Fibroblast of skin of abdomen (primary cell): ENCODE data around the gene NOD1.
"Not testable (repeated sequence)": the region's sequence is repeated elsewhere in the genome, so short reads cannot be mapped to it uniquely, and the experiment has no call there.

Experiments
- DNase-seq: peaks from one replicate; pipeline ENCODE4 v3.0.0-alpha.2; 2013

NOD1 gene

GRCh38 chr7:30445770-30446169, 32.8 kb downstream of the NOD1 start:
- DNase-seq: peak; percentile 46

GRCh38 chr7:30437823-30438574, 40.6 kb downstream of the NOD1 start:
- no peak for DNase-seq

DNA sequence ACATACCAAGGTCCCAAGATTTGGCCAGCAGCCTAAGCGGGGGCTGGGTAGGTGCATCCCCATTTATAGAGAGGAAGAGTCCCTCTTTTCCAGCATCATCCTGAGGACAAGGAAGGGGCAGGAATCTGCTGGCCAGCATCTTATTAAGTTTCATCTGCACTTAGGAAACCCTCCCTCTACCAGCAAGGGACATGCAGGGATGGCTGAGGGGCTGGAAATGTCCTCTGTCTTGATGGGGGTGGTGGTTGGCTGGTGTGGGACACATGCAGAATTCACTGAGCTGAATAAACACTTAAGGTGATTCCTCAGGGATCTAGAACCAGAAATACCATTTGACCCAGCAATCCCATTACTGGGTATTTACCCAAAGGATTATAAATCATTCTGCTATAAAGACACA, 42.1 kb downstream of the NOD1 start:
- DNase-seq: no peak

DNA sequence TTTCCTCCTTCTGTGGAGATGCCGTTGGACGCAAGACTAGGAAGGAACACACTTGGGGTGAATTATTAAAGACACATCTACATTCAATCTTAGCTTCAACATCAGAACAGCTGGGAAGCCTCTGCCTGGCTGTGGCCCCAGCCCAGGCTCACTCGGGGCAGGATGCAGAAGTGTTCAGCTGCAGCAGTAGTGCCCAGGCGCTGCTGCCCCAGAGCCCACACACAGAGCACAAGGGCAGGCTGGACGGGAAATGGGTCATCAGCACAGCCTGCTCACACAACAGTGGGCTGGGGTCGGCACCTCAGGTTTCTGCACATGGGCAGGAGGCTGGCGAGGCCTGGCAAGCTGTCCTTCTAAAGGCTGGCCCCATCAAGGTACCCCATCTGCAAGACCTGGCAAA, 42.5 kb downstream of the NOD1 start:
- DNase-seq: no peak

DNA sequence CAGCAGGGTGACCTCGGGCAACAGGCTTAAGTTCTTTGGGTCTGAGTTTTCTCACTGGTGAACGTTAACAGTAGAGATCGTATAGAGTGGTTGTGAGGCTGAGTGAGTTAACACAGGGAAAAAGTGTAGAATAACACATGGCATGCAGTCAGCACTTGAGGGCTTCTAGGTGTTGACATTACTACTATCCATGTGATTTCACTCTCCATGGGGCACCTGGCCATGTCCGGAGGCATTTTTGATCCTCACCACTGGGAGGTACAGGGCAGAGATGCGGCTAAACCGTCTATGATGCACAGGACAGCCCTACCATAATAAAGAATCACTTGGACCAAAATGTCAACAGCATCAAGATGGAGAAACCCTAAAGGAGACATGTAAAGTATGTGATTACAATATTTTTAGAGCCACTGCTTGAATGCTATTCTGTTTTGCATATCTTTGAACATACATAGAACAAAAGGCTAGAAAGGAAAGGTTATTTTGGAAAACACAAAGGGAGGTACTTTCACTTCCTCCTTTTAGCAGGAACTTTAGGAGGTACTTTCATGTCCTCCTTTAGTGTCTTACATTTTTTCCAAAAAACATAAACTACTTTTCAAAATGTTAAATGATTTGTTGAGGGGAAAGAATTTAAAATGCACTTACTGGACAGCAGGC, 44.3 kb downstream of the NOD1 start:
- no peak for DNase-seq

DNA sequence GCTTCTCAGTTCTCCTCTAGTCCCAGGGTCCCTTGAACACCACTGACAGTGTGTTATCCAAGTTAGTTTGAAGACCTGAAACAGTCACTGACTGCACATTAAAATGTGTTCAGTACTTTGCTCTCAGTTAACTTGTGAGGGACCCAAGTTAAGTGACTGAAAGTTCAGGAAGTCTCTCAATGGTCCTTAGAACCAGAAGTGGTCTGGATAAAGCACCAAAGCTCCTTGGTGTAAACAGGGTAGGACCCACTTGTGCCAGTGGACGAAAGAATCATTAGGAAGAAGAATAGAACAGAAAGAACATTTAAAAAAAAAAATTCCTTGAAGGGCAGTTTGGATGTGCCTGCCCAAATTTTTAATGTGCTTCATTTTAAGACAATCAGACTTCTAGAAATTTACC, 45.1 kb downstream of the NOD1 start:
- no peak for DNase-seq

- DNase-seq: peak; percentile 34
These were observed 45.5 kb downstream of the NOD1 start for GRCh38 chr7:30433082-30433481.

- no peak for DNase-seq
These were observed 47.8 kb downstream of the NOD1 start for GRCh38 chr7:30430777-30431176.

- no peak for DNase-seq
These were observed 48.3 kb downstream of the NOD1 start for GRCh38 chr7:30430276-30430675.

DNA sequence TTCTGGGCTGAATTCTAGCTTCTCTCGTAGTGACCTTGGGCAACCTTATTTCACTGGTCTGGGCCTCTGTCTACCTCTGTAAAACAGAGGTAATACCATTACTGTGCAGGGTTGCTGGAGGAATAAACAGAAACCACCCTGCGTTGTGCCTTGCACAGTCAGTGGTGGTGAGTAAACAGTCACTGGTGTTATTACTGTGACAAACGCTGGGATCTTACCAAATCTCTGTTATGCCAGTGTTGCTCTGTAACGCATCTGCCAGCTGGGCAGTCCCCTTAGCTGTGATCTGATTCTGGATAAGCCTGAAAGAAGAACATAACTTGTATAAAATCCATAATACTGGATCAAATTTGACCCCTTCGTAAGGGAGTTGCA, 49.4 kb downstream of the NOD1 start:
- no peak for DNase-seq

DNA sequence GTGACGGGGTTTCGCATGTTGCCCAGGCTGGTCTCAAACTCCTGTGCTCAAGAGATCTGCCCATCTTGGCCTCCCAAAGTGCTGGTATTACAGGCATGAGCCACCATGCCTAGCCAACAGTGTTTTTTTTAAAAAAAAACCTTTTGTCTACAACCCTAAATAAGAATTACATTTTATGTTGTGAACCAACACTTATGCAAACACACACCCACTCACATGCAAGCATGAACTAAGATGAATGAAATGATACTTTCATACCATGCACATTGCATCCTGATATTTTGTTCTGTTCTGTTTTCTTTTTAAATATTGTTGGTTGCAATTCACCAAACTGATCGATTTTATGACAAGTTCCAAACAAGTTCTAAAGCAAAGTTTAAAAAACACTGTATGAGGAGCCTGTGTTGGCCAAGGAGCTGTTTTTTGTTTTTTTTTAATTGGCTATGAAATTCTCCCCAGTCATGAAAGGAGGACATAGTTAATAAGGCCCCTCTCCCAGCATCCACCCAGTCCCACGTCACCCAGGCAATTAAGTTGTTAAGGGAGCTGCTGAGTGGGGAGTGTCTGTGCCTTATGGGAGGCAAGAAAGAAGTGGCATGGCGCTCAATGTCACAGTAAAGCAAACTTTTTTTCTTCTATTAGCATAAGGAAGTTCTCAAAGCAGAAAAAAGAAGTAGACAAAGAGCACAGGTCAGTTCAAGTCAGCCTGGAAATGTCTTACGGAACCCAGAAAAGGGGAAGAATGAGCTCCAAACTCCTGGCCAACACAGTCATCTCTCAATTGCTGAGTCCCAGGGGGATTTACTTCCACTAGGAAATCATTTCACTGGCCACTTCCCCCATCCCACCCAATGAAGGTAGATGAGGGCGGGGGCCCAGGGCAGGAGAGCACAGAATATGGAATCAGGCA, 50.1 kb downstream of the NOD1 start:
- no peak for DNase-seq

DNA sequence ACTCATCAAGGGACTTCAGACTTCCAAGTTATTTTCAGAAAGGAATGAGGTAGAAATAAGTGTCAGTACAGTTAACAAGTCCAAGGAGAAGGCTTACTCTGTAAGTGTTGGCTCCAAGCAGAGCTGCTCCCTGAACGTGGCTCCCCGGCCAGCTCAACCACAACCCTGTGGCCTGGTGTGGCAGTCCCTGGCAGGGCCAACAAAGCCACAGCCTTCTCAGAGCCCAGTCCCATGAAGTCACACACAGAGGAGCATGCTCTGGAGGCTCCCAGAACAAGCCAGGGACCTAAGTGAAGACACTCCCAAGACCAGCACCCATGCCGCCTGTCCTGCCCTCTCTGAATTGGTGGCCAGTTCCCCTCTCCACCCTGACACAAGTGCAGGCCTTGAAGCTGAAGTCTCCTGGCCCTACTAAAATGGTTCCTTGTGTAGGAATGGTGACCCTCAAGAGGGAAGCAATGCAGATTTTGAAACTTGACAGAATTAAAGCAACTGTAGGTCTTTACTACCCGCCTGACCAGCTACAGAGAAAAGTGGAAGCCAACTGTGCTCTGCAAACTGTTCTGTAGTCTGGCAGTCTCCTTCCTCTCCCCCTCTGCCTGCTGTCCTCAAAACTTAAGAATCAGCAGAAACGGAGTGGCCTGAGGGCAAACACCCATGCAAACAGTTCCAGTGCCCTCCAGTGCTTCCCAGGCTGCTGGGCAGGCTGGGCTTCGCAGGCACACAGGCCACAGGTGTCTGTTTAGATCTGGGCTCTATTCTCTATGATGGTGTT, 51.1 kb downstream of the NOD1 start:
- no peak for DNase-seq

DNA sequence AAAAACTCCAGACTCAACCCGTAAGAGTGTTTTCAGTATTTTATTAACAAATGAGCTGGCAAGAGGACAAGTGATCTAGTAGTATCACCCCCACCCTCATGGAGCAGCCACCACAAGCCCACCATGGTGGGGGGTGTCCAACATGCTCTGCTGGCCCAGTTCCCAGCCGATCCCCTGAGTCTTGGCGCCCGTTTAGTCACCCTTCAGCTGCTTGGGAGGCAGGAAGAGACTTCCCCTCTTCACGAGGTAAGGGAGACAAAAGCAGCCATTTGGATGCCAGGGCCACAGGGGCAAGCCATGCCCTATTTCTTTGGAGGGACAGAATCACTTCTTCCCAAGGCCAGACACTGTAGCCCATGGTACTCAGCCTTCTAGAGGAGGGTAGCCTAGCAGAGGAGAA, 54.1 kb downstream of the NOD1 start:
- no peak for DNase-seq

DNA sequence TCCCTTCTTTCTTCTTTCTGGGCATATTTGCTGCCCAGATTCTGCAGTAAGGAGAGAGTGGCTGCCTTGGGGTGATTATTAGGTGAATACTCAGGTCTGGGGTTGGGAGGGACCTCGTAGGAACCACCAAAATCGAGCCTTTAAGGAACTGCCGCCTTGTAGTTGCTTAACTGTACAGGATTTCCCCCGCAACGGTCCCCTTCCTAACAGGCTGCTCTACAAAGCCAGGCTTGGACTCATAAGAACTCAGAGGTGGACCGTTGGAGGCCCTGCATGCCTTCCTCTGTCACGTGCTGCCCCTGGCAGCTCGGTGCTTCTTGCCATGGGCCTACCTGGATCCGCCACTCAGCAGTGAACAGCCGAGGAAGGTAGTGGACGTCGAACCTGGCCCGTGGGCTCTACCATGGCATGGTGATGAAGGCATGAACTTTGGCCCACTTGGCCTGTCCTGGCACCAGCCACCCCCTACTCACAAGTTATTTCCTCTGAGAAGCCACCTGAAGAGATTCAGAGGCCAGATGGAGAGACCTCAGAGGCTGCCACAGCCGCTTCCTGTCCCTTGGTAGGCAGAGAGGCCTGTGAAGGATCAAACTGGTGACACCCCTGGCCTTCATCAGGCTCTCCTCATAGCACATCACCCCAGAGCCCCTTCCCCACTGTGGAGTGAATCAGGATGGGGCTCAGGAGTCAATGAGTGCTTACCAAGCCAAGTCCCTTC, 54.6 kb downstream of the NOD1 start:
- no peak for DNase-seq

DNA sequence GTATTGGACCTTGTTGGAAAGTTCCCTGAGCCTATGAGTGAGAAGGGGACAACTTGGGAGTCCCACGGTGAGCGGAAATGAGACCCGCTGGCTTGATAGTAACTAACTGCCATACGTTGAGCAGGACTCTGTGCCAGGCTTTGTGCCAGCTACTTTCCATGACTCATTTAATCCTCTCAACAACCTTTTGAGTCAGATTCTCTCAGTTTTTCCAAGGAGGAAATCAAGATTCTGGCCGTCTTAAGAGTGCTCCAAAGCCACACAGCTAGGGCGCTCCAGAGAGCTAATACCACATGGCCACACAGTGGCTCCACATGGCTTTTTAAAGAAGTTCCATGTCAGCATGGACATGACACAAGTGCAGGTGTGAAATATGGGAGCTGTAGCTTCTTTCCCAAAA, 55.7 kb downstream of the NOD1 start:
- peak; percentile 9 for DNase-seq

GRCh38 chr7:30421647-30422196, 56.9 kb downstream of the NOD1 start:
- DNase-seq: no peak

DNA sequence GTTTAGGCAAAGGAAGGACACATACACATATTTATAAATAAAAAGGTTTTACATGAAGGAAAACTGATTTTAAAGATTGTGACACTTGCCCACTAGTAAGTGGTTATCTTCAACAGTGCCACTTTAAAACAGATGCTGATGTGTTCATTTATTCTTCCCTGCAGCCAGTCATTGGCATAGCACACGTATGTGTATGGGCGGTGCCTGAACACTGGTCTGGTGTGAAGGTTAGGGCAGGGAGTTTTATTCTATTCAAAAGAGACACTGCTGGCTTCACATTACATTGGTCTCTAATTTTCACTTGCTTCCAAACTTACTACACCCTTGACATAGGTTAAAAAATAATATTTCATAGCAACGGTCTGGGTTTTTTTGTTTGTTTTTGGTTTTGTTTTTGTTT, 57.9 kb downstream of the NOD1 start:
- no peak for DNase-seq

DNA sequence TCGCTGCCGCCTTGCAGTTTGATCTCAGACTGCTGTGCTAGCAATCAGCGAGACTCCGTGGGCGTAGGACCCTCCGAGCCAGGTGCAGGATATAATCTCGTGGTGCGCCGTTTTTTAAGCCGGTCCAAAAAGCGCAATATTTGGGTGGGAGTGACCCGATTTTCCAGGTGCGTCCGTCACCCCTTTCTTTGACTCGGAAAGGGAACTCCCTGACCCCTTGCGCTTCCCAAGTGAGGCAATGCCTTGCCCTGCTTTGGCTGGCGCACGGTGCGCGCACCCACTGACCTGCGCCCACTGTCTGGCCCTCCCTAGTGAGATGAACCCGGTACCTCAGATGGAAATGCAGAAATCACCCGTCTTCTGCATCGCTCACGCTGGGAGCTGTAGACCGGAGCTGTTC, 58.5 kb downstream of the NOD1 start:
- not testable (repeated sequence) for DNase-seq

DNA sequence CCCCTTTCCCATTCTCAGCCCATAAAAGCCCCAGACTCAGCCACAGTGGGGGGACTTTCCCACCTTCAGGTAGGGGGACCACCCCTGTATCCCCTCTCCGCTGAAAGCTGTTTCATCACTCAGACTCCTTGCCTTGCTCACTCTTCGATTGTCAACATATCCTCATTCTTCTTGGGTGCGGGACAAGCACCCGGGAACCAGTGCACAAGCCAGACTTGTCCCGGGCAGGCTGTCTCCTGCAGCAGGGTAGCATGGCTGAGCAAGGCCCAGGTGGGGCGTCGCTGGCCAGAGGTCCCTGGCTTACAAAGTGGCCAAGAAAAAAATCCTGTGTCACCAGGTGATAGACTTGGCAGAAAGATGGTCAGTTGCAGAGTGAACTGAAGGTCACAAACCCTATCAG, 64.7 kb downstream of the NOD1 start:
- DNase-seq: no peak

DNA sequence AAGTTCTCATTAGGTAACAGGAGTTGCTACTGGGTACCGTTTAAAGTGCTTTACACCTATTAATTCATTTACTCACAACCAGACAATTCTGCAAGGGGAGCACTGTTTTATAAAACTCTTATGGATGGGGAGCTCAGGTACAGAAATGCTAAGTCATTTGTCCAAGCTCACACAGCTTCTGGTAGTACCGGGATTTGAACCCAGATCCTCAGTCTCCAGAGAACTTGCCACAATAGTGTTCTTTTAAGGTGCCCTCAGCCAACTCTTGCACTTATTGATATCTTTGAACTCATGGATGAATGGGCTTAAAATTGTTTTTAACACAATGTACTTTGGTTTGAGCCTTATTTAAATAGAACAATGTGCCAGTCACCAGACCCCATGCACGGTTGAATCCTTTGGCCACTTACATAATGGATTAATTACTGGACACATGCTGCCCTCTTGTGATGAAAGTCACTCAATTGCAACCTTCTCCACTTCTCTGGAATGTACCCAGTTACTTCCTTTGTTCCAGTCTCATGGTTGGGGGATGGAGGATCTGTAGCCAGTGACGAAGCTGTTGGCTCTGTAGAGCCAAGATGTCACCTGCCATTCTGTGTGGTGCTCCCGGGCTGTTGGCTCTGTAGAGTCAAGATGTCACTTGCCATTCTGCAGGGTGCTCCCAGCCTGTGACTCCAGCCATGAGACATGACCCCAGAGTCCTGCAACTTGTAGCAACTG, 65.6 kb downstream of the NOD1 start:
- peak; percentile 77 for DNase-seq

DNA sequence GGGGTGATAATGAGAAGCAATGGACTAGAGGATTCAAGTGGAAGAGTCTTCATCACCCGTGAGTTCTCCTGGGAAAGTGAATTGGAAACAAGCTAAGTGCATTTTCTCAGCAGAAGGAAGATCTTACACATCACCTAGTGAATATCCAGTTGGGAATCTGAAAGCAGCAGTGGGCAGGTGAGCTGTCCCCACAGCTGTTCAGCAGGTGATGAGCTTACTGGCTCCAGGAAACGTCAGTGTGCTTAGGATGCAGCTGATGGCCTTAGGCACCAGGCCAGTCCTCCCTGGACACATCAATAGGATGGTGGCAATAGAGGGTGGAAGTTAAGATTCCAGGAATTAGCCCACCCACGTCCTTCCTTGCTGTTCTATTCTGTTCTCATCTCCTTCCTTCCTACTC, 66.7 kb downstream of the NOD1 start:
- no peak for DNase-seq
